ENCODE measurements around the gene TMC3. TPM values are rescaled to one million over a fixed set of nuclear protein-coding genes. Genes with fewer than 3 reads are reported as not detected.

The TMC3 gene
- total RNA-seq, 3 donors from 2014 or later (not counting 1 experiment from before 2014, with no cell fraction given), result not detected

DNA sequence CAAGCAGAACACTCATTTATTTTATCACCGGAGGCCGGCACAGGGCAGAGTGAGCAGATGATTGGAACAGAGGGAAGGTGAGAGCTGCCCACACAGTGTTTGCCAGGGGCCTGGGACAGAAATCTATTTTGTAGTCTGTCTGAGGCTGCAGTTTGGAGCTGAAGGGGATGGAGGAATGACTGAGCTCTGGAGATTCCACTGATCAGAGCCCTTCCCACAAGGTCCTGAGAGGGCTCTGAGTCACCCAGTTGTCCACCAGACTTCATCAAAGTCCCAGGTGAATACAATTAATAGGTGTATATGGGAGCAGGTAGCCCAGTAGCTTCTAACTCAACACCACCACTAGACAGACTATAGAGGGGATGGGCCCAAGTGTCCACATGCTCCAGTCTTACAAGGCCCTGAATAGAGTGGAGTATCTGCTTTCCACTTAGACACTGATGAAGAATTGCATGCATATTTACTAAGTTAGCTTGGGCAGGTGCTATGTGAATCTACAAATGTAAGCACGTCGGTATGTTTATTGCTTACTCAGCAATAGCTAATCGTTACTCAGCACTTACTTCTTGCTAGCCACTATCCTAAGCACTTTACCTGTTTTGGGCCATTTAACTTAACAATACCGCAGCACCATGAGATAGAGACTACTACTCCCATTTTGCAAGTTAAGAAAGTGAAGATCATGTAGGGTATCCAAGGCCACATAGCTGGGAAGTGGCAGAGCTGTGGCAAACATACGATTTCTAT, 47.4 kb downstream of the TMC3 start:
- WGBS (ENCODE audit: insufficient coverage), result 94% methylated on average over 6 of the region's 7 CpGs
- Mint-ChIP-seq H3K27ac (no peak overlapping the region), H3K9me3 (no peaks in the 10 kb centered on the region), H3K36me3 (no peaks in the 10 kb centered on the region), H3K4me3 (no peak overlapping the region), H3K4me1 (peaks cover 17 to 18% of the 10 kb centered on the region in 2 donors), H3K27me3 (ENCODE audit: low read depth in 2 of 2) (no peaks in the 10 kb centered on the region)
- DNase-seq (no peak), ATAC-seq (no peak)
- TF ChIP-seq, protein P1, sequence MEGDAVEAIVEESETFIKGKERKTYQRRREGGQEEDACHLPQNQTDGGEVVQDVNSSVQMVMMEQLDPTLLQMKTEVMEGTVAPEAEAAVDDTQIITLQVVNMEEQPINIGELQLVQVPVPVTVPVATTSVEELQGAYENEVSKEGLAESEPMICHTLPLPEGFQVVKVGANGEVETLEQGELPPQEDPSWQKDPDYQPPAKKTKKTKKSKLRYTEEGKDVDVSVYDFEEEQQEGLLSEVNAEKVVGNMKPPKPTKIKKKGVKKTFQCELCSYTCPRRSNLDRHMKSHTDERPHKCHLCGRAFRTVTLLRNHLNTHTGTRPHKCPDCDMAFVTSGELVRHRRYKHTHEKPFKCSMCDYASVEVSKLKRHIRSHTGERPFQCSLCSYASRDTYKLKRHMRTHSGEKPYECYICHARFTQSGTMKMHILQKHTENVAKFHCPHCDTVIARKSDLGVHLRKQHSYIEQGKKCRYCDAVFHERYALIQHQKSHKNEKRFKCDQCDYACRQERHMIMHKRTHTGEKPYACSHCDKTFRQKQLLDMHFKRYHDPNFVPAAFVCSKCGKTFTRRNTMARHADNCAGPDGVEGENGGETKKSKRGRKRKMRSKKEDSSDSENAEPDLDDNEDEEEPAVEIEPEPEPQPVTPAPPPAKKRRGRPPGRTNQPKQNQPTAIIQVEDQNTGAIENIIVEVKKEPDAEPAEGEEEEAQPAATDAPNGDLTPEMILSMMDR (IDR thresholded peaks at IDR 0.05), result no peak
- Histone ChIP-seq H3K36me3 (ENCODE audit: control insufficient read depth, insufficient read depth, low read length) (no peaks in the 10 kb centered on the region), H3K27ac (ENCODE audit: low read length) (no peak overlapping the region), H3K27me3 (ENCODE audit: control insufficient read depth, insufficient read depth, low read length) (no peaks in the 10 kb centered on the region), H3K4me1 (ENCODE audit: control insufficient read depth, insufficient read depth, low read length) (peaks cover 14% of the 10 kb centered on the region), H3K4me3 (ENCODE audit: low read length) (no peak overlapping the region), H3K9me3 (ENCODE audit: control insufficient read depth, insufficient read depth, low read length) (no peaks in the 10 kb centered on the region)
- intact Hi-C loops (cut with micrococcal nuclease), result no loop called here

DNA sequence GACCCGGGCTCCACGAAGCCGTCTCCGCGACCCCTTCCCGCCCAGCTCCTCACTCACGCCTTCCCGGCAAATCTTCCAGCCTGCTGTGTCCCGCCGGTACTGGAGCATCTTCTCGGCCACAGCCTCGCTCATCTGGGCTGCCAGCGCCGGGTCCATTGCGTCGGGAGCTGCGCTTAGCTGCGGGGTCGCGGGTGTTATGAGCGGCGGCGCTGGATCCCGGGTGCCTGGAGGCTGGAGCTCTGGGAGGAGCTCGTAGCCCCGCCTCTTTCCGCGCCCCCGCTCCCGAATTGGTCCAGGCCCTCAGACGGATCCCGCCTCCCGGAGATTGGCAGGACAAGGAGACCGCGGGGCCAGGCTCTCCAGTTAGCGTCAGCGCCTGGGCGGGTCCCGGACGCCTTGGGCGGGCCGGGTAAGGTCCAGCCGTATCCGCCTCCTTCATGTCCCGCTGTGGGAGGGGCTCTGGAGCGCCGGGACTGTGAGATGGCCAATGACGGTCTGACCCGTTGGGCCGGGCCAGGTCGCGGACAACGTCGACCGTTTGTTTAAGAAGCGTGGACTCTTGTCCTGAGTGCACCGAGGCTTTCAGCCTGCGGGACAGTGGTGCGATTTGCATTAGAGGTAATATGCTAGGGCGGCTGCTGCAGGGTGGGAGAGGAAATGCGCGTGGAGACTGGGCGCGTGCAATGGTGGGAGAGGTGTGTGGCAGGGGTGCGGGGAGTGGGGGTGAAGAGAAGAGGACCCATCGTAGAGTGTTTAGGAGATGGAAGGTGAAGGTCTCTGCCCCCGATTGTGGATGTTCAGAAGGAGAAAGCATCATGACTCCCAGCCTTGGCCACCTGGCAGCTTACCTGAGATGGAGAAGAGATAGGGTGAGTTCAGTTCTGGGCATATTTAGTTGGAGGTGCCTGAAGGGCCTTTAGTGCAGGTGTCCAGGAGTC, 49.8 kb downstream of the TMC3 start, which contains the start of gene STARD5:
Gene STARD5, minus strand, starts transcription at position 198 of the 938 bp plus-strand sequence. Its CDS starts 42 bp downstream, at position 156.
- WGBS (ENCODE audit: insufficient coverage), result under 1% methylated on average over 67 of the region's 67 CpGs
- Histone ChIP-seq H3K27ac (ENCODE audit: low read length) (peak within 1 kb of the TSS; percentile 11), H3K36me3 (ENCODE audit: control insufficient read depth, insufficient read depth, low read length) (no peaks in the 10 kb centered on the region), H3K27me3 (ENCODE audit: control insufficient read depth, insufficient read depth, low read length) (no peaks in the 10 kb centered on the region), H3K4me3 (ENCODE audit: low read length) (peak within 1 kb of the TSS; percentile 67), H3K9me3 (ENCODE audit: control insufficient read depth, insufficient read depth, low read length) (no peaks in the 10 kb centered on the region), H3K4me1 (ENCODE audit: control insufficient read depth, insufficient read depth, low read length) (peaks cover 14% of the 10 kb centered on the region)
- Mint-ChIP-seq H3K36me3 (no peaks in the 10 kb centered on the region), H3K27me3 (ENCODE audit: low read depth in 2 of 2) (no peaks in the 10 kb centered on the region), H3K9me3 (no peaks in the 10 kb centered on the region), H3K4me1 (peaks cover 17 to 18% of the 10 kb centered on the region in 2 donors), H3K4me3 (peak within 1 kb of the TSS; percentile 94), H3K27ac (peak within 1 kb of the TSS; percentile 68 to 90)
- DNase-seq, result peak; percentile 89 to 96
- intact Hi-C loops (cut with micrococcal nuclease), result loop anchor here (2.0 to 5.0 kb wide), 2 partner anchors 23 to 37 kb away; no protein-coding TSS in a partner anchor
- peak; percentile 99 to 100 (median 99) for ATAC-seq
- TF ChIP-seq, protein P1 (IDR thresholded peaks at IDR 0.05), result no peak

DNA sequence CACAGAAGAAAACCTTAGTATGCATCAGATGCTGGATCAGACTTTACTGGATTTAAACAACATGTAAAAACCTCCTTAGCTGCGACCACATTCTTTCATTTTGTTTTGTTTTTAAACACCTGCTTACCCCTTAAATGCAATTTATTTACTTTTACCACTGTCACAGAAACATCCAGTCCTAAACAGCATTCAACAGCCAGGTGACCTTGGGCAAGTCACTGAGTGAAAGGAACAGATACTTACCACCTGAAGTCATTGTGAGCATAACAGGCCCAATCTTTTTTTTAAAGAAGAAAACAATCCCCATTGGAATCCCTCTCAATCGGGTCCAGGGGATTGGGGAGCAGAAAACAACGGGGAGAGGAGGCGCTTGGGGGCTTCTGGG, 50.5 kb downstream of the TMC3 start:
- WGBS (ENCODE audit: insufficient coverage), result 15% methylated on average over 4 of the region's 4 CpGs
- Mint-ChIP-seq H3K36me3 (no peaks in the 10 kb centered on the region), H3K4me1 (peaks cover 17 to 18% of the 10 kb centered on the region in 2 donors), H3K9me3 (no peaks in the 10 kb centered on the region), H3K4me3 (peak overlapping the region; percentile 94), H3K27ac (peak overlapping the region; percentile 68 to 90), H3K27me3 (ENCODE audit: low read depth in 2 of 2) (no peaks in the 10 kb centered on the region)
- Histone ChIP-seq H3K4me3 (ENCODE audit: low read length) (peak overlapping the region; percentile 67), H3K36me3 (ENCODE audit: control insufficient read depth, insufficient read depth, low read length) (peaks cover 5% of the 10 kb centered on the region), H3K9me3 (ENCODE audit: control insufficient read depth, insufficient read depth, low read length) (no peaks in the 10 kb centered on the region), H3K27ac (ENCODE audit: low read length) (no peak overlapping the region), H3K4me1 (ENCODE audit: control insufficient read depth, insufficient read depth, low read length) (peaks cover 14% of the 10 kb centered on the region), H3K27me3 (ENCODE audit: control insufficient read depth, insufficient read depth, low read length) (no peaks in the 10 kb centered on the region)
- intact Hi-C loops (cut with micrococcal nuclease), result loop anchor here (5.0 kb wide), 1 partner anchor 36 kb away; no protein-coding TSS in a partner anchor
- ATAC-seq (no peak), DNase-seq (no peak)
- TF ChIP-seq, protein P1 (IDR thresholded peaks at IDR 0.05), result no peak
